BJ (cell line): Measurements from ENCODE around the gene KRTAP5-3. TPM values are rescaled to one million over a fixed set of nuclear protein-coding genes. Genes with fewer than 3 reads are reported as not detected.

Experiments used
- CTCF ChIA-PET: fragments of 350-600 bp; formaldehyde crosslinking; extraction: SDS; loops from one replicate; lab custom pipeline; 2021; ENCODE audit warnings: antibody characterized with exemption, inconsistent platforms; lab: Yijun Ruan, JAX
- POLR2A ChIA-PET: fragments of 300-600 bp; sonication (Branson Sonifier 250); formaldehyde crosslinking; extraction: SDS; loops from one replicate; lab custom pipeline; 2021; ENCODE audit warnings: antibody characterized with exemption; lab: Charles Lee
- DNase-seq: peaks from one replicate; pipeline ENCODE4 v3.0.0-alpha.2; 2011; ENCODE audit warnings: low read depth
- H3K27me3 ChIP-seq: 2 replicates; pipeline ENCODE4 v1.6.0; 2011; ENCODE audit warnings: low read length; ENCODE audit not compliant: control insufficient read depth, insufficient read depth
- H3K36me3 ChIP-seq: 2 replicates; pipeline ENCODE4 v1.5.1; 2011; ENCODE audit warnings: low read length; ENCODE audit not compliant: control insufficient read depth, insufficient read depth
- H3K4me3 ChIP-seq: 2 replicates; pipeline ENCODE4 v1.5.1; 2011; ENCODE audit warnings: low read depth, mild to moderate bottlenecking, control low read depth, low read length
- polyA plus RNA-seq: library from polyadenylated mRNA; depleted of rRNA; stranded (reverse); fragments of >200 nt; gene quantifications from 2 replicates; pipeline ENCODE4 v1.2.3, GENCODE V29; 2011
- TF ChIP-seq, protein P1 (sequence below): IDR thresholded peaks from 2 replicates; pipeline ENCODE4 v1.5.1; 2011; ENCODE audit warnings: low read depth, mild to moderate bottlenecking, control low read depth, inconsistent platforms, low read length, moderate library complexity; ENCODE audit not compliant: insufficient read depth

KRTAP5-3 gene
- polyA plus RNA-seq, 1 experiment = not detected

DNA sequence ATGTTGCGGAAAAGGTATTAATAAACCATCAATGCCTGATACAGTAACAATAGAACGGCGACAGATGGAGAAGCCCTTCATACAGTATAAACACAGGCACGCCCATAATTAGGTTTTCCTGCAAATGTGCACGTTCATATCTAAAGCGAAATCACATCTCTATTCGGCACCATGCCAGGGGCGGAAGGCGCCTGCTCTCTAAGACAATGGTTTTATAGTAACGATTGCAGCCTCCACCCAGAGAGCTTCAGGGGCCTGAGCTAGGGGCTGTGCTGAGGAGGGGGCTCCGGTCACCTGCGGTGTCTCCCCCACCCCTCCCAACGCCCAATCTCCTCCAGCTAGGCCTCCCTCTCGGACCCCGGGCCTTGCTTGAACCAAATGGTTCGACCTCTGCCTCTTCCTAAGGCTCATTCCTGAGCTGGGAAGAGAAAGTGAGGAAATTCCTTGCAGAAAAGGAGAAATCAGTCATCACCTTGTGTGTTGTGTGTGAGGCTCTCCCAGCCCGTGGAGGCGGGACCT lies 30.9 kb upstream of the KRTAP5-3 start:
- H3K27me3 ChIP-seq = peaks cover 5% of the 10 kb centered on the region
- H3K4me3 ChIP-seq = no peak overlapping the region
- H3K36me3 ChIP-seq = no peaks in the 10 kb centered on the region
- POLR2A ChIA-PET = no interaction called here
- TF ChIP-seq, protein P1, sequence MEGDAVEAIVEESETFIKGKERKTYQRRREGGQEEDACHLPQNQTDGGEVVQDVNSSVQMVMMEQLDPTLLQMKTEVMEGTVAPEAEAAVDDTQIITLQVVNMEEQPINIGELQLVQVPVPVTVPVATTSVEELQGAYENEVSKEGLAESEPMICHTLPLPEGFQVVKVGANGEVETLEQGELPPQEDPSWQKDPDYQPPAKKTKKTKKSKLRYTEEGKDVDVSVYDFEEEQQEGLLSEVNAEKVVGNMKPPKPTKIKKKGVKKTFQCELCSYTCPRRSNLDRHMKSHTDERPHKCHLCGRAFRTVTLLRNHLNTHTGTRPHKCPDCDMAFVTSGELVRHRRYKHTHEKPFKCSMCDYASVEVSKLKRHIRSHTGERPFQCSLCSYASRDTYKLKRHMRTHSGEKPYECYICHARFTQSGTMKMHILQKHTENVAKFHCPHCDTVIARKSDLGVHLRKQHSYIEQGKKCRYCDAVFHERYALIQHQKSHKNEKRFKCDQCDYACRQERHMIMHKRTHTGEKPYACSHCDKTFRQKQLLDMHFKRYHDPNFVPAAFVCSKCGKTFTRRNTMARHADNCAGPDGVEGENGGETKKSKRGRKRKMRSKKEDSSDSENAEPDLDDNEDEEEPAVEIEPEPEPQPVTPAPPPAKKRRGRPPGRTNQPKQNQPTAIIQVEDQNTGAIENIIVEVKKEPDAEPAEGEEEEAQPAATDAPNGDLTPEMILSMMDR = no peak
- CTCF ChIA-PET = interaction anchor here (0.6 to 10.4 kb wide), 13 partner anchors 10 to 513 kb away, joined by 3 to 65 read pairs (median 8); partner anchors contain the start of gene KRTAP5-5
- no peak for DNase-seq

GRCh38 chr11:1638344-1638743 lies 30.1 kb upstream of the KRTAP5-3 start:
- TF ChIP-seq, protein P1 = no peak
- no peaks in the 10 kb centered on the region for H3K36me3 ChIP-seq
- no peak overlapping the region for H3K4me3 ChIP-seq
- CTCF ChIA-PET = interaction anchor here (1.0 to 10.4 kb wide), 6 partner anchors 9 to 364 kb away, joined by 3 to 65 read pairs (median 8); partner anchors contain the start of gene KRTAP5-5
- POLR2A ChIA-PET = no interaction called here
- DNase-seq = no peak
- H3K27me3 ChIP-seq = peaks cover 6% of the 10 kb centered on the region

DNA sequence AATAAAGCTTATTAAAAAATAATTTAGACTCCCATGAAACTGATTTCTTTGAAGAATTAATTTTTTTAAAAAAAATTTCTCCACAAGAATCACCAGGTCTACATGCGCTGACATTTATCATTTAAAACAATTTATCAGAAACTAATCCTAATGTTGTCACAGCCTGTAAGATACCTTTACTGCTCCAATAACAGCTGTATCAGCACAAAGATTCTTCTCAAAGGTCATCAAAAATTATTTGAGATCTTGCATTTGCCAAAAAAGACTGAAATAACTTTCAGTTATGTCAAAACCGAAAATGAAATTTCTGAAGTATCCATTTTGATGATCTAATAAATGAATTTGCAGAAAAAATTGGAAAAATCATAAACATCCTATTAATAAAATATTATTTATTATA lies 29.4 kb upstream of the KRTAP5-3 start:
- POLR2A ChIA-PET = no interaction called here
- Histone ChIP-seq H3K27me3 (peaks cover 6% of the 10 kb centered on the region), H3K36me3 (no peaks in the 10 kb centered on the region), H3K4me3 (no peak overlapping the region)
- TF ChIP-seq, protein P1 = no peak
- no peak for DNase-seq
- CTCF ChIA-PET = interaction anchor here (0.8 to 10.4 kb wide), 4 partner anchors 8 to 364 kb away, joined by 3 to 65 read pairs (median 6); partner anchors contain the start of gene KRTAP5-5

- Histone ChIP-seq H3K27me3 (peaks cover 11% of the 10 kb centered on the region), H3K36me3 (no peaks in the 10 kb centered on the region), H3K4me3 (no peak overlapping the region)
- DNase-seq = no peak
- TF ChIP-seq, protein P1 = no peak
- CTCF ChIA-PET = interaction anchor here (0.7 to 10.4 kb wide), 4 partner anchors 7 to 88 kb away, joined by 3 to 65 read pairs (median 4); partner anchors contain the start of gene KRTAP5-5
- POLR2A ChIA-PET = no interaction called here
Measured at GRCh38 chr11:1636291-1636950, 28.2 kb upstream of the KRTAP5-3 start.

DNA sequence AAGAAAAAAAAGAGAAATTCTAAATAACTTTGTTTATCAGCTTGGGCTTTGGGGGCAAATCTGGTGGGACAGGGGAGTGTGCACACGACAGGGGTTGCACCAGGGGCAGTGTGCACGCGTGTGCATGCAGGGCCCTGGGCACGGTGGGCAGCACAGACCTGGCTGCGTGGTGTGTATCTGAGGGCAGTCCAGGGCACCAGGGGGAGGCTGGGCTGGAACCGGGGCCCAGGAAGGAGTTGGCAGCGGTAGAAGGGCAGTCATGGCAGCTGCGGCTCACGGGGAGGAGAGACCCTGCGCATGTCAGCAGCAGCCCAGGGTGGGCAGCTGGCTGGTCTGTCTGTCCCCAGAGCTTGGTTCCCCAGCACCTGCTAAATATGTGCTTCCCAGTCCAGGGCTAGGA lies 25.6 kb upstream of the KRTAP5-3 start:
- TF ChIP-seq, protein P1 = no peak
- Histone ChIP-seq H3K36me3 (no peaks in the 10 kb centered on the region), H3K4me3 (no peak overlapping the region), H3K27me3 (peaks cover 18% of the 10 kb centered on the region)
- no peak for DNase-seq
- POLR2A ChIA-PET = no interaction called here
- CTCF ChIA-PET = interaction anchor here (0.8 to 1.4 kb wide), 2 partner anchors 24 to 119 kb away, joined by 3 to 4 read pairs; no protein-coding TSS in a partner anchor
